Neural cell (in vitro differentiated cells): Measurements from ENCODE around the gene SUMO3. TPM values are rescaled to one million over a fixed set of nuclear protein-coding genes. Genes with fewer than 3 reads are reported as not detected.

Experiments
- H2AFZ ChIP-seq: fragments of 200-600, 300-800 bp; sonication (generic), shearing (Covaris generic); 2 replicates; pipeline ENCODE4 v1.6.0; 2014; ENCODE audit warnings: low read depth, mild to moderate bottlenecking, antibody characterized with exemption, low read length, moderate library complexity
- H3F3A ChIP-seq: fragments of 200-600 bp; shearing (Covaris generic); 2 replicates; pipeline ENCODE4 v1.6.1; 2016; ENCODE audit warnings: mild to moderate bottlenecking, moderate library complexity, mixed read lengths, antibody characterized with exemption, low read length; ENCODE audit not compliant: insufficient read depth, poor library complexity, severe bottlenecking
- H3K27ac ChIP-seq: fragments of 200-600, 300-800 bp; sonication (generic), shearing (Covaris generic); 2 replicates; pipeline ENCODE4 v1.5.1; 2014; ENCODE audit warnings: mild to moderate bottlenecking, low read length, moderate library complexity
- H3K27me3 ChIP-seq: fragments of 300-800, 200-600 bp; sonication (generic), shearing (Covaris generic); 2 replicates; pipeline ENCODE4 v1.6.0; 2014; ENCODE audit warnings: mild to moderate bottlenecking, low read depth, low read length, moderate library complexity; ENCODE audit not compliant: insufficient read depth
- H3K36me3 ChIP-seq: fragments of 300-800, 200-600 bp; sonication (generic), shearing (Covaris generic); 2 replicates; pipeline ENCODE4 v1.5.1; 2014; ENCODE audit warnings: mild to moderate bottlenecking, antibody characterized with exemption, low read length, moderate library complexity; ENCODE audit not compliant: insufficient read depth
- H3K4me2 ChIP-seq: fragments of 300-800, 200-600 bp; sonication (generic), shearing (Covaris generic); 2 replicates; pipeline ENCODE4 v1.6.0; 2014; ENCODE audit warnings: mild to moderate bottlenecking, low read length
- H3K4me3 ChIP-seq: fragments of 300-800, 200-600 bp; sonication (generic), shearing (Covaris generic); 2 replicates; pipeline ENCODE4 v1.5.1; 2014; ENCODE audit warnings: mild to moderate bottlenecking, low read length, moderate library complexity
- H3K79me2 ChIP-seq: fragments of 200-600 bp; shearing (Covaris generic); replicated peaks from 2 replicates; pipeline ENCODE4 v1.6.0; 2014; ENCODE audit warnings: mild to moderate bottlenecking, low read length, moderate library complexity; ENCODE audit not compliant: insufficient read depth
- H3K9ac ChIP-seq: fragments of 300-800, 200-600 bp; sonication (generic), shearing (Covaris generic); 2 replicates; pipeline ENCODE4 v1.6.1; 2016; ENCODE audit warnings: mild to moderate bottlenecking, low read length, mixed read lengths
- H3K9me2 ChIP-seq: fragments of 200-600 bp; shearing (Covaris generic); 2 replicates; pipeline ENCODE4 v1.6.1; 2016; ENCODE audit warnings: mild to moderate bottlenecking, low read length, mixed read lengths; ENCODE audit not compliant: insufficient read depth
- H3K9me3 ChIP-seq: fragments of 200-600, 300-800 bp; sonication (generic), shearing (Covaris generic); 2 replicates; pipeline ENCODE4 v1.6.1; 2016; ENCODE audit warnings: mild to moderate bottlenecking, mixed run types, low read length, moderate library complexity, mixed read lengths
- H4K20me1 ChIP-seq: fragments of 200-600 bp; shearing (Covaris generic); 2 replicates; pipeline ENCODE4 v1.6.1; 2016; ENCODE audit warnings: mild to moderate bottlenecking, mixed run types; ENCODE audit not compliant: insufficient read depth
- CTCF ChIP-seq: fragments of 450-650 bp; IDR thresholded peaks from 2 replicates; pipeline ENCODE4 v1.5.1; 2014; ENCODE audit warnings: antibody characterized with exemption, mild to moderate bottlenecking, moderate library complexity; ENCODE audit not compliant: poor library complexity, severe bottlenecking
- EP300 ChIP-seq: fragments of 450-650 bp; conservative IDR thresholded peaks from 2 replicates; pipeline ENCODE4 v1.6.1; 2014; ENCODE audit warnings: antibody characterized with exemption, mild to moderate bottlenecking, moderate library complexity; ENCODE audit not compliant: poor library complexity, severe bottlenecking
- EZH2 ChIP-seq: fragments of 200-600, 300-800 bp; shearing (Covaris generic), sonication (generic); IDR thresholded peaks from 2 replicates; pipeline ENCODE4 v1.6.1; 2014; ENCODE audit warnings: antibody characterized with exemption, low read length, borderline replicate concordance, mild to moderate bottlenecking; ENCODE audit not compliant: insufficient read depth, poor library complexity, severe bottlenecking
- MXI1 ChIP-seq: fragments of 450-650 bp; conservative IDR thresholded peaks from 2 replicates; pipeline ENCODE4 v1.6.1; 2014; ENCODE audit warnings: antibody characterized with exemption, mild to moderate bottlenecking; ENCODE audit not compliant: poor library complexity, severe bottlenecking
- POLR2AphosphoS5 ChIP-seq: IDR thresholded peaks from 2 replicates; pipeline ENCODE4 v1.6.1; 2012
- RAD21 ChIP-seq: fragments of 450-650 bp; conservative IDR thresholded peaks from 2 replicates; pipeline ENCODE4 v1.6.1; 2014; ENCODE audit warnings: antibody characterized with exemption, mild to moderate bottlenecking, moderate library complexity
- SMC3 ChIP-seq: fragments of 450-650 bp; conservative IDR thresholded peaks from 2 replicates; pipeline ENCODE4 v1.6.1; 2014; ENCODE audit warnings: antibody characterized with exemption, mild to moderate bottlenecking, moderate library complexity; ENCODE audit not compliant: poor library complexity
- TAF1 ChIP-seq: IDR thresholded peaks from 2 replicates; pipeline ENCODE4 v1.6.1; 2012; ENCODE audit warnings: low read depth
- polyA plus RNA-seq: library from polyadenylated mRNA; depleted of rRNA; stranded (reverse); fragments of >200 nt; gene quantifications from 2 replicates; pipeline ENCODE4 v1.2.3, GENCODE V29; 2014
- TF ChIP-seq, protein P1 (sequence below): IDR thresholded peaks from 2 replicates; pipeline ENCODE4 v1.6.1; 2012; ENCODE audit warnings: borderline replicate concordance

SUMO3 gene
- polyA plus RNA-seq, 1 donor from 2014 or later = 113 TPM

GRCh38 chr21:44800103-44800502, 17.8 kb downstream of the SUMO3 start:
- TF ChIP-seq MXI1 = no peak
- TF ChIP-seq, protein P1, sequence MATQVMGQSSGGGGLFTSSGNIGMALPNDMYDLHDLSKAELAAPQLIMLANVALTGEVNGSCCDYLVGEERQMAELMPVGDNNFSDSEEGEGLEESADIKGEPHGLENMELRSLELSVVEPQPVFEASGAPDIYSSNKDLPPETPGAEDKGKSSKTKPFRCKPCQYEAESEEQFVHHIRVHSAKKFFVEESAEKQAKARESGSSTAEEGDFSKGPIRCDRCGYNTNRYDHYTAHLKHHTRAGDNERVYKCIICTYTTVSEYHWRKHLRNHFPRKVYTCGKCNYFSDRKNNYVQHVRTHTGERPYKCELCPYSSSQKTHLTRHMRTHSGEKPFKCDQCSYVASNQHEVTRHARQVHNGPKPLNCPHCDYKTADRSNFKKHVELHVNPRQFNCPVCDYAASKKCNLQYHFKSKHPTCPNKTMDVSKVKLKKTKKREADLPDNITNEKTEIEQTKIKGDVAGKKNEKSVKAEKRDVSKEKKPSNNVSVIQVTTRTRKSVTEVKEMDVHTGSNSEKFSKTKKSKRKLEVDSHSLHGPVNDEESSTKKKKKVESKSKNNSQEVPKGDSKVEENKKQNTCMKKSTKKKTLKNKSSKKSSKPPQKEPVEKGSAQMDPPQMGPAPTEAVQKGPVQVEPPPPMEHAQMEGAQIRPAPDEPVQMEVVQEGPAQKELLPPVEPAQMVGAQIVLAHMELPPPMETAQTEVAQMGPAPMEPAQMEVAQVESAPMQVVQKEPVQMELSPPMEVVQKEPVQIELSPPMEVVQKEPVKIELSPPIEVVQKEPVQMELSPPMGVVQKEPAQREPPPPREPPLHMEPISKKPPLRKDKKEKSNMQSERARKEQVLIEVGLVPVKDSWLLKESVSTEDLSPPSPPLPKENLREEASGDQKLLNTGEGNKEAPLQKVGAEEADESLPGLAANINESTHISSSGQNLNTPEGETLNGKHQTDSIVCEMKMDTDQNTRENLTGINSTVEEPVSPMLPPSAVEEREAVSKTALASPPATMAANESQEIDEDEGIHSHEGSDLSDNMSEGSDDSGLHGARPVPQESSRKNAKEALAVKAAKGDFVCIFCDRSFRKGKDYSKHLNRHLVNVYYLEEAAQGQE = no peak
- TF ChIP-seq CTCF = peak; percentile 37
- Histone ChIP-seq H4K20me1 (no peaks in the 10 kb centered on the region), H3K9me3 (no peaks in the 10 kb centered on the region), H3K9me2 (no peaks in the 10 kb centered on the region), H3F3A (no peaks in the 10 kb centered on the region), H3K36me3 (peaks cover 6% of the 10 kb centered on the region), H3K79me2 (peaks cover 45% of the 10 kb centered on the region), H3K9ac (no peak overlapping the region), H3K27ac (no peak overlapping the region), H3K4me2 (peak overlapping the region; percentile 87), H2AFZ (no peak overlapping the region), H3K4me3 (peak overlapping the region; percentile 87), H3K27me3 (no peaks in the 10 kb centered on the region)

DNA sequence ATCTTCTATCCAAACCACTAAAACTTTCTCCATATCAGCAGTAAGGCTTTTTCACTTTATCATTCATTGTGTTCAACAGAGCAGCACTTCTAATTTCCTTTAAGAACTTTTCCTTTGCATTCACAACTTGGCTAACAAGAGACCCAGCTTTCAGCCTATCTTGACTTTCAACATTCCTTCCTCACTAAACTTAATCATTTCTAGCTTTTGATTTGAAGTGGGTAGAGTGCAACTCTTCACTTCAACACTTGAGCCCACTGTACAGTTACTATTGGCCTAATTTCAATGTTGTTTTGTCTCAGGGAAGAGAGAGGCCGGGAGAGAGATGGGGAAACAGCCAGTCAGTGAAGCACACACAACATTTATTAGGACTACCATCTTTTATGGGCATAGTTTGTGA, 18.2 kb downstream of the SUMO3 start:
- H3K36me3 ChIP-seq = peaks cover 6% of the 10 kb centered on the region
- no peak overlapping the region for H3K9ac ChIP-seq
- peak overlapping the region; percentile 52 for H3K4me2 ChIP-seq
- no peak overlapping the region for H3K27ac ChIP-seq
- no peak for TF ChIP-seq SMC3
- no peak for TF ChIP-seq EP300
- no peak for TF ChIP-seq POLR2AphosphoS5
- no peak for TF ChIP-seq MXI1
- TF ChIP-seq, protein P1 = no peak
- TF ChIP-seq CTCF = no peak
- no peak for TF ChIP-seq RAD21
- no peak for TF ChIP-seq TAF1
- no peak for TF ChIP-seq EZH2
- no peaks in the 10 kb centered on the region for H3K9me3 ChIP-seq
- no peaks in the 10 kb centered on the region for H3K27me3 ChIP-seq
- H3K79me2 ChIP-seq = peaks cover 45% of the 10 kb centered on the region
- no peaks in the 10 kb centered on the region for H3K9me2 ChIP-seq
- no peaks in the 10 kb centered on the region for H3F3A ChIP-seq
- H3K4me3 ChIP-seq = peak overlapping the region; percentile 87
- no peaks in the 10 kb centered on the region for H4K20me1 ChIP-seq
- H2AFZ ChIP-seq = no peak overlapping the region
